ENCODE measurements around the gene FBXL3. TPM values are rescaled to one million over a fixed set of nuclear protein-coding genes. Genes with fewer than 3 reads are reported as not detected.

The FBXL3 gene
- total RNA-seq, 1 donor from 2014 or later = 32.6 TPM

DNA sequence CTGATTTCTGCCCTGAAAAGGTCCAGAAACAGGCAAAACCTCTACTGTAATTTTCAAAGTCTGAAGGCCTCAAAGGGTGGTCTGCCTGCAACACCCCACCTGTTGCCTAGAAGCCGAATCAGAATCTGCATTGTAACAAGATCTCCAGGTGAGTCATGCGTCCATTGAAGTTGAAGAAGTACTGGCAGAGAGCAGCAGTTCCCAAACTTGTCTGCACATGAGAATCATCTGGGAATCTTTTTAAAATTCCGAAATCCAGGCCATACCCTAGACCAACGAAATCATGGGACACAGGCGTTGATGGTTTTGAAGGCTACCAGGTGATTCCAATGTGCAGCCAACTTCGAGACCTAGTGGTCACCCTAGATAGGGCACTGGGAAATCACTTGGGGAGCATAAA, 51.1 kb downstream of the FBXL3 start:
- TF ChIP-seq, protein P1, sequence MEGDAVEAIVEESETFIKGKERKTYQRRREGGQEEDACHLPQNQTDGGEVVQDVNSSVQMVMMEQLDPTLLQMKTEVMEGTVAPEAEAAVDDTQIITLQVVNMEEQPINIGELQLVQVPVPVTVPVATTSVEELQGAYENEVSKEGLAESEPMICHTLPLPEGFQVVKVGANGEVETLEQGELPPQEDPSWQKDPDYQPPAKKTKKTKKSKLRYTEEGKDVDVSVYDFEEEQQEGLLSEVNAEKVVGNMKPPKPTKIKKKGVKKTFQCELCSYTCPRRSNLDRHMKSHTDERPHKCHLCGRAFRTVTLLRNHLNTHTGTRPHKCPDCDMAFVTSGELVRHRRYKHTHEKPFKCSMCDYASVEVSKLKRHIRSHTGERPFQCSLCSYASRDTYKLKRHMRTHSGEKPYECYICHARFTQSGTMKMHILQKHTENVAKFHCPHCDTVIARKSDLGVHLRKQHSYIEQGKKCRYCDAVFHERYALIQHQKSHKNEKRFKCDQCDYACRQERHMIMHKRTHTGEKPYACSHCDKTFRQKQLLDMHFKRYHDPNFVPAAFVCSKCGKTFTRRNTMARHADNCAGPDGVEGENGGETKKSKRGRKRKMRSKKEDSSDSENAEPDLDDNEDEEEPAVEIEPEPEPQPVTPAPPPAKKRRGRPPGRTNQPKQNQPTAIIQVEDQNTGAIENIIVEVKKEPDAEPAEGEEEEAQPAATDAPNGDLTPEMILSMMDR (IDR thresholded peaks at IDR 0.05; ENCODE audit: unreplicated experiment) = no peak
- no peaks in the 10 kb centered on the region for H3K9me3 Mint-ChIP-seq
- H3K27ac Mint-ChIP-seq = no peak overlapping the region
- peaks cover 30% of the 10 kb centered on the region for H3K4me1 Mint-ChIP-seq
- no peak for DNase-seq (ENCODE audit: low spot score in 2 of 2, unreplicated experiment in 2 of 2)
- H3K27me3 Mint-ChIP-seq (ENCODE audit: low read depth) = peaks cover 23% of the 10 kb centered on the region
- H3K36me3 Mint-ChIP-seq = no peaks in the 10 kb centered on the region
- H3K4me3 Mint-ChIP-seq = no peak overlapping the region

DNA sequence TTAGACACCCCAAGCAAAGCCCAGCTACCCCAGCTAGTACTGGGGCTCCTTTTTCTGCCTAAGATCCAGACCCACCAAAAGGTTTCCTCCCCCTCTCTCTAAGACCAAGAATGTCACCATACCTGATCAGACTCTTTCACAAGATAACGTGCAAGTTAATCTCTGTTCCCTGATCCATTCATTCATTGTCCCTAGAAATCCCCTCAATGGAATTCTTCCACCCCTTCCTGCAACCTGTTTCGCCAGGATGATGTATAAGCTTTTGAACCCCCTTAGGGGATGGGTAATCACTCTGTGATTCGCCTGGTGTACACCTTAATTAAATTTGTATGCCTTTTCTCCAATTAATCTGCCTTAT, 52.4 kb downstream of the FBXL3 start:
- Mint-ChIP-seq H3K9me3 (no peaks in the 10 kb centered on the region), H3K27me3 (ENCODE audit: low read depth) (peaks cover 16% of the 10 kb centered on the region), H3K27ac (no peak overlapping the region), H3K36me3 (no peaks in the 10 kb centered on the region), H3K4me3 (no peak overlapping the region), H3K4me1 (peaks cover 30% of the 10 kb centered on the region)
- DNase-seq (ENCODE audit: low spot score in 2 of 2, unreplicated experiment in 2 of 2) = no peak
- TF ChIP-seq, protein P1 (IDR thresholded peaks at IDR 0.05; ENCODE audit: unreplicated experiment) = no peak

DNA sequence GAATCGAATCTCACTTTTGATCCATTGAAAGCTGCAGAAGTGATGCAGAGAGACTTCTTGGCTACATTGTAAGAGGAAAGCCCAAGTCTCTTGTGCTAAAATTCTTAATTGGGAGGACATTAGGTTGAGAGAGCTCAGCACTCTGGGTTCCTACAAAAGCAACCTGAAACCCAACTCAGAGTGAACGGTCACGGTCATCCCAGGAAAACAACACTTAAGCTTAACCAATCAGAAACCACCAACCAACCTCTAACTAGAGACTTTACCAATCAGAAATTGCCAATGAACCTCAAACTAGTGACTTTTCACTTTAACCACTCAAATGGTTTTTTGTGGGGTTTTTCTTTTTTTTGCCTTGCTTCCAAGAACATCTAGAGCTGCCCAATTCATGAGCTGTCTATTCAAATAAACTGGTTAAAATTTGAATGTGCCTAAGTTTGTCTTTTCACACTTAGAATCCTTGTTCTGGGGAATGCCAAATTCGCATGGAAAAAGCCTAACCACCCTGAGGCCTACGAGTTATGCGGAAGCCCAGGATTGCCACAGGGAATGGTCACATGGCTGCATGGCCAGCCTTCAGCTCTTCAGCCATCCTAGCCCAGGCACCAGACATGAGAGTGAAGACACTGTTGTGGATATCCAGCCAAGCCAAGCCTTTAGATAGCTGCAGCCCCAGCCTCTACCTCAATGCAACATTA, 52.9 kb downstream of the FBXL3 start:
- TF ChIP-seq, protein P1 (IDR thresholded peaks at IDR 0.05; ENCODE audit: unreplicated experiment) = no peak
- peaks cover 13% of the 10 kb centered on the region for H3K27me3 Mint-ChIP-seq (ENCODE audit: low read depth)
- peaks cover 34% of the 10 kb centered on the region for H3K4me1 Mint-ChIP-seq
- no peak for DNase-seq (ENCODE audit: low spot score in 2 of 2, unreplicated experiment in 2 of 2)
- no peak overlapping the region for H3K4me3 Mint-ChIP-seq
- H3K36me3 Mint-ChIP-seq = no peaks in the 10 kb centered on the region
- H3K27ac Mint-ChIP-seq = no peak overlapping the region
- H3K9me3 Mint-ChIP-seq = no peaks in the 10 kb centered on the region

DNA sequence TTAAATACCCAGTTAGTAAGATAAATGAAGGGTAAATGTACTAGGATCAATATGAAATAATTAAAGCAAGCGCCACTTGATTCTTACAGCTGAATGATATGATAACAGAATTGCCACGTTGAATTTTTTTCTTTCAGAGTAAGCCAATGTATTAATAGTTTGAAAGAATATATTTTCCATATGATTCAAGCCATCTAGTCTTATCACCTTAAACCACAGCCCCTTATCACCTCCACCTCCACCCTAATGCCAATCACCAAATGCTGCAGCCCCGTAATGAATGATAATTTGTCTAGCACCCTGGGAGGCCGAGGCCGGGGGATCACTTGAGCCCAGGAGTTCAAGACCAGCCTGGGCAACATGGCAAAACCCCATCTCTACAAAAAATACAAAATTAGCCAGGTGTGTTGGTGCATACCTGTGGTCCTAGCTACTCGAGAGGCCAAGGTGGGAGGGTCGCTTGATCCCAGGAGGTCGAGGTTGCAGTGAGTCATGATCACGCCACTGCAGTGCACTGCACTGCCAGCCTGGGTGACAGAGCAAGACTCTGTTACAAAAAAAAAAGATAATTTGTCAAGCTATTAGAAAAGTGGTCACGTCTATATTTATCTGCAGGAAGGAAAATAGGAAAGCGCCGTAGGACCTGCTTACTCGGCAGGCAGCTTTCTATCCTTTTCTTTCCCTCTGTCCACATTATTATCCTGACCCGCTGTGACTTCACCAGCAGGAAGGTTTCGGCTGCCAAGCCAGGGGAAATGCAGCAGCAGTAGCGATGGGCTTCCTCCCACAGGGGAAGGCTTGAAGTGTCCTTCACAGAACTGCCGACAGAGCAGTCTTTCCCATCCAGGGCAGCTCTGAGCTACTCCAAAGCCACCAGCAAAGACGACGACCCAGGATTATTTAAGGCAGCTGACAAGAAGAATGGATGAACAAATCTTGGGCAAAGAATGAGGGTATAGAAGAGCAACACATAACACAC, 54.8 kb downstream of the FBXL3 start:
- Mint-ChIP-seq H3K27ac (no peak overlapping the region), H3K9me3 (no peaks in the 10 kb centered on the region), H3K4me1 (peaks cover 43% of the 10 kb centered on the region), H3K36me3 (no peaks in the 10 kb centered on the region), H3K27me3 (ENCODE audit: low read depth) (peaks cover 4% of the 10 kb centered on the region), H3K4me3 (no peak overlapping the region)
- no peak for DNase-seq (ENCODE audit: low spot score in 2 of 2, unreplicated experiment in 2 of 2)
- TF ChIP-seq, protein P1 (IDR thresholded peaks at IDR 0.05; ENCODE audit: unreplicated experiment) = no peak

GRCh38 chr13:76971215-76971614, 55.7 kb downstream of the FBXL3 start:
- TF ChIP-seq, protein P1 (IDR thresholded peaks at IDR 0.05; ENCODE audit: unreplicated experiment) = no peak
- Mint-ChIP-seq H3K4me1 (peaks cover 44% of the 10 kb centered on the region), H3K27me3 (ENCODE audit: low read depth) (peaks cover 4% of the 10 kb centered on the region), H3K36me3 (no peaks in the 10 kb centered on the region), H3K27ac (no peak overlapping the region), H3K4me3 (no peak overlapping the region), H3K9me3 (no peaks in the 10 kb centered on the region)
- no peak for DNase-seq (ENCODE audit: low spot score in 2 of 2, unreplicated experiment in 2 of 2)
